ENCODE measurements around the gene OR4C13. TPM values are rescaled to one million over a fixed set of nuclear protein-coding genes. Genes with fewer than 3 reads are reported as not detected.
"Not testable (repeated sequence)": the region's sequence is repeated elsewhere in the genome, so short reads cannot be mapped to it uniquely, and the experiment has no call there.

The OR4C13 gene
- not detected for polyA plus RNA-seq

- Mint-ChIP-seq H3K4me1 (no peaks in the 10 kb centered on the region), H3K9me3 (peaks cover 3 to 14% (median 9%) of the 10 kb centered on the region in 3 donors), H3K27me3 (no peaks in the 10 kb centered on the region), H3K36me3 (peaks cover 3% of the 10 kb centered on the region), H3K27ac (no peak within 1 kb of the TSS), H3K4me3 (no peak within 1 kb of the TSS)
These were observed at the start of gene OR4C13 for GRCh38 chr11:49952091-49952490. Gene OR4C13, plus strand, starts transcription at chr11:49952391. Its CDS starts 32 bp downstream, at chr11:49952423.

DNA sequence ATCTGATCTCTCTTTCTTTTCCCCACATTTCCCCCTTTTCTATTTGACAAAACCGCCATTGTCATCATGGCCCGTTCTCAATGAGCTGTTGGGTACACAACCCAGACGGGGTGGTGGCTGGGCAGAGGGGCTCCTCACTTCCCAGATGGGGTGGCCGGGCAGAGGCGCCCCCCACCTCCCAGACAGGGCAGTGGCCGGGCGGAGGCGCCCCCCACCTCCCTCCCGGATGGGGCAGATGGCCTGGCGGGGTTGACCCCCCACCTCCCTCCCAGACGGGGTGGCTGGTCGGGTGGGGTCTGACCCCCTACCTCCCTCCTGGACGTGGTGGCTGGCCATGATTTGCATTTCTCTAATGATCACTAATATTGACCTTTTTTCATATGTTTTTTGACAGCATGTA lies 40.7 kb upstream of the OR4C13 start:
- H3K4me1 Mint-ChIP-seq, H3K27me3 Mint-ChIP-seq, H3K36me3 Mint-ChIP-seq, H3K4me3 Mint-ChIP-seq, H3K27ac Mint-ChIP-seq: not testable (repeated sequence)
- peaks cover 2 to 15% (median 6%) of the 10 kb centered on the region in 3 donors for H3K9me3 Mint-ChIP-seq

DNA sequence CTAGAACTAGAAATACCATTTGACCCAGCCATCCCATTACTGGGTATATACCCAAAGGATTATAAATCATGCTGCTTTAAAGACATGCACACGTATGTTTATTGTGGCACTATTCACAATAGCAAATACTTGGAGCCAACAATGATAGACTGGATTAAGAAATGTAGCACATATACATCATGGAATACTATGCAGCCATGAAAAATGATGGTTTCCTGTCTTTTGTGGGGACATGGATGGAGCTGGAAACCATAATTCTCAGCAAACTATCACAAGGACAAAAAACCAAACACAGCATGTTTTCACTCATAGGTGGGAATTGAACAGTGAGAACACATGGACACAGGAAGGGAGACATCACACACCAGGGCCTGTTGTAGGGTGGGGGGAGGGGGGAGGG lies 3.5 kb upstream of the OR4C13 start:
- H3K4me1 Mint-ChIP-seq, H3K4me3 Mint-ChIP-seq, H3K36me3 Mint-ChIP-seq, H3K27ac Mint-ChIP-seq, H3K27me3 Mint-ChIP-seq: not testable (repeated sequence)
- peaks cover 8 to 26% (median 13%) of the 10 kb centered on the region in 3 donors for H3K9me3 Mint-ChIP-seq

DNA sequence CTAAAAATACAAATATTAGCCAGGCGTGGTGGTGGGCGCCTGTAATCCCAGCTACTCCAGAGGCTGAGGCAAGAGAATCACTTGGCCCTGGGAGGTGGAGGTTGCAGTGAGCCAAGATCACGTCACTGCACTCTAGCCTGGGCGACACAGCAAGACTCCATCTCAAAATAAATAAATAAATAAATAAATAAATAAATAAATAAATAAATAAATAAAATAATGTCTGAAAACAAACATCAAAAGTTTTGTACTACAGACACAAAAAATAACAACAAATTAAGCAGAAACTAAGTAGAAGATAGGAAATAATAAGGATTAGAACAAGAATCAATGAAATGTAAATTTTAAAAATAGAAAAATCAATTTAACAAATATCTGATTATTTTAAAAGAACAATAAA lies 21.2 kb downstream of the OR4C13 start:
- not testable (repeated sequence) for H3K36me3 Mint-ChIP-seq, H3K4me3 Mint-ChIP-seq, H3K27me3 Mint-ChIP-seq, H3K4me1 Mint-ChIP-seq, H3K27ac Mint-ChIP-seq
- peaks cover 4 to 13% (median 4%) of the 10 kb centered on the region in 3 donors for H3K9me3 Mint-ChIP-seq

DNA sequence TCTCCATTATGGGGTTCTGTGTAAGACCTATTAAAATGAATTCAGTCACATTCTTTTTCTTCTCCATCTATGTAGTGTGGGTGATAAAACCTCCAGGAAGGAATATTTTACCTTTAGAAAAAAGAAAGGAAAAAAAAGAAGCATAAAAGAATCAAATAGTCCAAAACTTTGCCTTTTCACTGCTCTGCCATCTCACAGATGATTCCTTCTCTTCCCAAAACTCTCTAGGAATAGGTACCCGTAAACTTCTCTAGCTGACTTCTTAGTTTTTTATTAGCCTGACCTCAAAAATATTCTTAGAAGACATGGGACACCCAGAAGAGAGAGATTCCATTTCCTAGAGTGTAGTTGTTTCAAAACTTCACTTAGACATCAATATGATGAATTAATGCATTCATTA lies 30.2 kb downstream of the OR4C13 start, which contains the start of gene OR4C12:
Gene OR4C12 (minus strand): TSS at position 101 of the 400 bp plus-strand sequence. CDS start 34 bp downstream, at position 67.
- H3K9me3 Mint-ChIP-seq, H3K27ac Mint-ChIP-seq, H3K27me3 Mint-ChIP-seq, H3K4me3 Mint-ChIP-seq, H3K36me3 Mint-ChIP-seq, H3K4me1 Mint-ChIP-seq: not testable (repeated sequence)

DNA sequence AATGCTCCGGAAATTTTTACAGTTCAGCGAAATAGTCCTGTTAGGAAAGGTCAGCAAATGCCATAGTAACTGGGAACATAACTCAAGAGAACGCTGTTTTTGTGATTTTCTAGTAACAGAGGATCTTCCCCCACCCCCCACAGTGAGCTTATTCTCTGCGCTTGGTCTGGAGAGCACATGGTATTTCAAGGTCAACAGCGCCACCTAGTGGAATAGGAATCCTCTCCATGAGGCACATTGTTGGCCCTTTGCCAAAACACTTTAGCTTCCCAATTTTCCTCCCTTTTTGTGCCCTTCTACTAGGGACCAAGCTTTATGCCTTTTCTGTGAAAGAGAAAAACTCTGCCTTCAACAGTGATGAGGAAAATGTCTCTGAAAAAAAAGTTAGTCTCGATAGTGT lies 43.4 kb downstream of the OR4C13 start:
- H3K27ac Mint-ChIP-seq, result no peak overlapping the region
- H3K4me1 Mint-ChIP-seq, result no peaks in the 10 kb centered on the region
- no peak overlapping the region for H3K4me3 Mint-ChIP-seq
- H3K27me3 Mint-ChIP-seq, result no peaks in the 10 kb centered on the region
- peaks cover 0 to 7% (median 0%) of the 10 kb centered on the region in 3 donors for H3K9me3 Mint-ChIP-seq
- H3K36me3 Mint-ChIP-seq, result no peaks in the 10 kb centered on the region

Other genes with a start within 250 kb of the OR4C13 start
- not detected for gene OR4C12, start 30.1 kb downstream of the OR4C13 start, polyA plus RNA-seq
- gene OR4C45, start 80.5 kb downstream of the OR4C13 start, polyA plus RNA-seq, result not detected